IPS-20b (cell line): ENCODE results near the gene ANKRD34C.

Experiments used
- H3K27ac ChIP-seq: one replicate; pipeline ENCODE4 v1.5.1; 2013; ENCODE audit warnings: low read length
- H3K27me3 ChIP-seq: 2 replicates; pipeline ENCODE4 v1.6.1; 2013; ENCODE audit warnings: mild to moderate bottlenecking, low read length, inconsistent platforms; ENCODE audit not compliant: insufficient read depth
- H3K36me3 ChIP-seq: 2 replicates; pipeline ENCODE4 v1.6.1; 2013; ENCODE audit warnings: low read depth, mild to moderate bottlenecking, inconsistent platforms, low read length, moderate library complexity; ENCODE audit not compliant: insufficient read depth
- H3K4me1 ChIP-seq: 2 replicates; pipeline ENCODE4 v1.6.1; 2013; ENCODE audit warnings: mild to moderate bottlenecking, control low read depth, inconsistent platforms, low read length, moderate library complexity; ENCODE audit not compliant: insufficient read depth
- H3K4me3 ChIP-seq: 2 replicates; pipeline ENCODE4 v1.5.1; 2013; ENCODE audit warnings: mild to moderate bottlenecking, low read length, inconsistent platforms
- H3K9ac ChIP-seq: 2 replicates; pipeline ENCODE4 v1.6.1; 2013; ENCODE audit warnings: low read depth, mild to moderate bottlenecking, inconsistent platforms, low read length, moderate library complexity
- H3K9me3 ChIP-seq: 2 replicates; pipeline ENCODE4 v1.6.1; 2013; ENCODE audit warnings: mild to moderate bottlenecking, low read depth, low read length, inconsistent platforms; ENCODE audit not compliant: insufficient read depth

Gene ANKRD34C

GRCh38 chr15:79290642-79291275, 8.2 kb downstream of the ANKRD34C start:
- Histone ChIP-seq H3K4me1 (no peaks in the 10 kb centered on the region), H3K27me3 (peaks cover 51% of the 10 kb centered on the region), H3K36me3 (no peaks in the 10 kb centered on the region), H3K9me3 (no peaks in the 10 kb centered on the region), H3K9ac (no peak overlapping the region), H3K4me3 (no peak overlapping the region), H3K27ac (no peak overlapping the region)

- peaks cover 38% of the 10 kb centered on the region for H3K27me3 ChIP-seq
- H3K36me3 ChIP-seq: no peaks in the 10 kb centered on the region
- no peak overlapping the region for H3K27ac ChIP-seq
- H3K9ac ChIP-seq: no peak overlapping the region
- no peaks in the 10 kb centered on the region for H3K4me1 ChIP-seq
- H3K4me3 ChIP-seq: no peak overlapping the region
- H3K9me3 ChIP-seq: no peaks in the 10 kb centered on the region
Measured at GRCh38 chr15:79292011-79292410, 9.5 kb downstream of the ANKRD34C start.

DNA sequence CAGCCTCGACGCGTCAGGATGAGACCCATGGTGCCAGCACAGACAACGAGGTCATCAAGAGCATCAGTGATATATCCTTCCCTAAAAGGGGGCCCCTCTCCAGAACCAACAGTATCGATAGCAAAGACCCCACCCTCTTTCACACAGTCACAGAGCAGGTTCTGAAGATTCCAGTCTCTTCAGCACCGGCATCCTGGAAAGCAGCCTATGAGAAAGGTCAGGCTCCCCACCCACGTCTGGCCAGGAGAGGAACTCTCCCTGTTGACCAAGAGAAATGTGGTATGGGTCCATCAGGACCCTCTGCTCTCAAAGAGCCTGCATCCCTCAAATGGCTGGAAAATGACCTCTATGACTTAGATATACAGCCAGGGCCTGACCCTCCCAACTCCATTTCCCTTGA, 11.6 kb downstream of the ANKRD34C start:
- Histone ChIP-seq H3K27ac (no peak overlapping the region), H3K4me3 (no peak overlapping the region), H3K9me3 (no peaks in the 10 kb centered on the region), H3K4me1 (no peaks in the 10 kb centered on the region), H3K9ac (no peak overlapping the region), H3K27me3 (peaks cover 36% of the 10 kb centered on the region), H3K36me3 (no peaks in the 10 kb centered on the region)

DNA sequence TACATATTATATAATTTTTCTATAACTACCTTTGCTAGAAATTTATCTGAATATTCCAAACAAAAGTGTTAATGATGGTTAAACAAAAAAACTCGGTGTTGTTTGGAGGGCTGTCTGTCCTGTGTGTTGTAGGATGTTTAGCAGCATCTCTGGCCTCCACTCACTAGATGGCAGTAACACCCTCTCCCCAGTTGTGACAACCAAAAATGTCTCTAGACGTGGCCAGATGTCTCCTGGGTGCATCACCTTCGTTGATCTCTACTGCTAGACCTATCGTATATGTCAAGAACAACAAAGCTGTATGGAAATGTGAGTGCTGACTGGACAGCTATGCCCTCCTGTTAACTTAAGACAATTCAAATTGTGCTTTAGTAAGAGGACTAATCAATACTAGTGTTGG, 14.1 kb downstream of the ANKRD34C start:
- peaks cover 39% of the 10 kb centered on the region for H3K27me3 ChIP-seq
- no peaks in the 10 kb centered on the region for H3K36me3 ChIP-seq
- H3K9me3 ChIP-seq: no peaks in the 10 kb centered on the region
- H3K4me1 ChIP-seq: no peaks in the 10 kb centered on the region
- H3K4me3 ChIP-seq: no peak overlapping the region
- H3K9ac ChIP-seq: no peak overlapping the region
- H3K27ac ChIP-seq: no peak overlapping the region

- Histone ChIP-seq H3K9me3 (no peaks in the 10 kb centered on the region), H3K27ac (no peak overlapping the region), H3K36me3 (no peaks in the 10 kb centered on the region), H3K4me3 (no peak overlapping the region), H3K4me1 (no peaks in the 10 kb centered on the region), H3K9ac (no peak overlapping the region), H3K27me3 (peaks cover 47% of the 10 kb centered on the region)
Measured at GRCh38 chr15:79299126-79299840, 16.8 kb downstream of the ANKRD34C start.

DNA sequence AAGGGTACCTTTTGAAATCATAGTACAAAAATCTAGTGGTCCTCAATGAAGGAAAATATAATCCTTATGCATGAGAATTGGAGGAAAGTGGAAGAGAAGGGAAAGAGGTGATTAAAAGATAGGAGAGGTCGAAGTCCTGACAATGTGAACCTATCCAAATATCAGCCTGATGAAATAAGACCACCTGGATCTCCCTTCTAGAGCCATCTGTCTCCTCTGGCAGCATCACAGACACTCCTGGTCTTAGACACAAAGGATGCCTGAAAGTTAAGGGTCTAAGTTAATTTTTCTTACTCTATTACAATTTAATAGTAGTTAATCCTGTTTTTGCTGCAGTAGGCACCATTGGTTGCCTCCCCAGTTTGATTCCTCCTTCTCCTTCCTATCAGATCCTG, 17.3 kb downstream of the ANKRD34C start:
- H3K36me3 ChIP-seq: no peaks in the 10 kb centered on the region
- H3K27ac ChIP-seq: no peak overlapping the region
- no peaks in the 10 kb centered on the region for H3K9me3 ChIP-seq
- H3K27me3 ChIP-seq: peaks cover 52% of the 10 kb centered on the region
- H3K4me1 ChIP-seq: no peaks in the 10 kb centered on the region
- no peak overlapping the region for H3K4me3 ChIP-seq
- H3K9ac ChIP-seq: no peak overlapping the region

GRCh38 chr15:79307251-79307650, 24.7 kb downstream of the ANKRD34C start:
- no peak overlapping the region for H3K27ac ChIP-seq
- no peaks in the 10 kb centered on the region for H3K9me3 ChIP-seq
- peaks cover 72% of the 10 kb centered on the region for H3K27me3 ChIP-seq

DNA sequence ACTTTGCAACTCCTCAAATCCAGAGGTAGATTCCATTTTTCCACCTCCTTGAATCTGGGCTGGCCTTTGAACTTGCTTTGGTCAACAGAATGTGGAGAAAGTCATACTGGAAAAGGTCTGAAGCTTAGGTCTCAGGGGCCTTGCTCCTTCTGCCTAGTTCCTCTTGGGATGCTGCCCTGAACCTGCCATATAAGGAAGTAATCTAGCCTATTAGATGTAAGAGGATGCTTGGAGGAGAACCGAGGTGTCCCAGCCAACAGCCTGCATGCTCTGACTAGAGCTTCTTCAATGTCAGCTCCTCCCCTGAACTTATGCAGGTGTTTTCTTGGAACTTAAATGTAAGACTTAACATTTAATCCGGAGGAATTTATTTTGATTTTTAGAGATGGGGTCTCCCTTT, 26.4 kb downstream of the ANKRD34C start:
- Histone ChIP-seq H3K4me1 (no peaks in the 10 kb centered on the region), H3K27me3 (peaks cover 64% of the 10 kb centered on the region), H3K36me3 (peaks cover 8% of the 10 kb centered on the region), H3K27ac (no peak overlapping the region), H3K4me3 (no peak overlapping the region), H3K9ac (no peak overlapping the region), H3K9me3 (no peaks in the 10 kb centered on the region)

More at GRCh38 chr15:79307251-79307650, 24.7 kb downstream of the ANKRD34C start:
- Histone ChIP-seq H3K36me3 (no peaks in the 10 kb centered on the region), H3K4me3 (no peak overlapping the region), H3K9ac (no peak overlapping the region), H3K4me1 (no peaks in the 10 kb centered on the region)

GRCh38 chr15:79310612-79310984, 28.1 kb downstream of the ANKRD34C start:
- no peaks in the 10 kb centered on the region for H3K4me1 ChIP-seq
- H3K27ac ChIP-seq: no peak overlapping the region
- no peak overlapping the region for H3K9ac ChIP-seq
- H3K4me3 ChIP-seq: peak overlapping the region; percentile 79
- H3K36me3 ChIP-seq: peaks cover 26% of the 10 kb centered on the region
- no peaks in the 10 kb centered on the region for H3K9me3 ChIP-seq
- peaks cover 50% of the 10 kb centered on the region for H3K27me3 ChIP-seq

DNA sequence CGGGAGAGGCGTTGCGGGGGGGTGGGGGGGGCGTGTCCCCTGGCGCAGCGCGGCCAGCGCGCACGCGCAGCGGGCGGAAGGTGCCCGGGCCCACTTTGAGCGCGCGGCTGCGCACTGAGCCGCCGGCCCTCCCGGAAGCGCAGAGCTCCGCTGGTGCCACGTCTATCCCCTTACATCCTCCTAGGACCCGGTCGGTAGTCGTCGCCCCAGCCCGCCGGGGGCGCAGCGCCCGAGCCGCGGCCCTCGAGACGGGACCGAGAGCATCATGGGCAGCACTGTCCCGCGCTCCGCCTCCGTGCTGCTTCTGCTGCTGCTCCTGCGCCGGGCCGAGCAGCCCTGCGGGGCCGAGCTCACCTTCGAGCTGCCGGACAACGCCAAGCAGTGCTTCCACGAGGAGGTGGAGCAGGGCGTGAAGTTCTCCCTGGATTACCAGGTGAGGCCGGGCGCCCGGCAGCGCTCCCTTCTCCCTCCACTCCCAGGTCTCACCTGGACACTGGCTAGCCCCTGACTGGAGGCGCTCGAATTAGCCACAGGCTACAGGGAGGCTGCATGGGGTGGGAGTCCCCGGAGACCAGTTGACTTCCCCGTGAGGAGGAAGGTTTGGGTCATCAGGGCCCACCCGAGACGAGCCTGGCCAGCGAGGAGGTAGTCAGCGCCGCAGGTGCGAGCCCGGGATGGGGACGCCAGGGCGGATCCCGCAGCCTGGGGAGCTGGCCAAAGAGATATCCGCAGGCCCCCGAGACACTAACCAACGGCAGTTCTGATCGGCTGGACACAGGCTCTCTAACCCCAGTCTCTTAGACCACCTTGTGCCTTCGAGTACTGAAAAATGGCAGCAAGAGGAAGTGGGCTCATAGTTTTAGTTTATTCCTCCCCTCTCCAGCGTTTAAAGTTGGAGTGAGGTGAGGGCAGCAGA, 28.7 kb downstream of the ANKRD34C start, which contains the start of gene TMED3:
Gene TMED3, plus strand, starts transcription at position 128 of the 916 bp plus-strand sequence. Its CDS starts 138 bp downstream, at position 266.
- H3K27me3 ChIP-seq: peaks cover 43% of the 10 kb centered on the region
- no peak within 1 kb of the TSS for H3K27ac ChIP-seq
- no peaks in the 10 kb centered on the region for H3K9me3 ChIP-seq
- peaks cover 32% of the 10 kb centered on the region for H3K36me3 ChIP-seq
- H3K4me3 ChIP-seq: peak within 1 kb of the TSS; percentile 92
- no peaks in the 10 kb centered on the region for H3K4me1 ChIP-seq
- peak within 1 kb of the TSS; percentile 93 for H3K9ac ChIP-seq

GRCh38 chr15:79311901-79312553, 29.5 kb downstream of the ANKRD34C start:
- Histone ChIP-seq H3K27ac (no peak overlapping the region), H3K36me3 (peaks cover 40% of the 10 kb centered on the region), H3K9me3 (no peaks in the 10 kb centered on the region), H3K27me3 (peaks cover 36% of the 10 kb centered on the region), H3K4me3 (peak overlapping the region; percentile 92), H3K9ac (peak overlapping the region; percentile 93), H3K4me1 (no peaks in the 10 kb centered on the region)
